ENCODE measurements around the gene BMPR1A.

BMPR1A gene

DNA sequence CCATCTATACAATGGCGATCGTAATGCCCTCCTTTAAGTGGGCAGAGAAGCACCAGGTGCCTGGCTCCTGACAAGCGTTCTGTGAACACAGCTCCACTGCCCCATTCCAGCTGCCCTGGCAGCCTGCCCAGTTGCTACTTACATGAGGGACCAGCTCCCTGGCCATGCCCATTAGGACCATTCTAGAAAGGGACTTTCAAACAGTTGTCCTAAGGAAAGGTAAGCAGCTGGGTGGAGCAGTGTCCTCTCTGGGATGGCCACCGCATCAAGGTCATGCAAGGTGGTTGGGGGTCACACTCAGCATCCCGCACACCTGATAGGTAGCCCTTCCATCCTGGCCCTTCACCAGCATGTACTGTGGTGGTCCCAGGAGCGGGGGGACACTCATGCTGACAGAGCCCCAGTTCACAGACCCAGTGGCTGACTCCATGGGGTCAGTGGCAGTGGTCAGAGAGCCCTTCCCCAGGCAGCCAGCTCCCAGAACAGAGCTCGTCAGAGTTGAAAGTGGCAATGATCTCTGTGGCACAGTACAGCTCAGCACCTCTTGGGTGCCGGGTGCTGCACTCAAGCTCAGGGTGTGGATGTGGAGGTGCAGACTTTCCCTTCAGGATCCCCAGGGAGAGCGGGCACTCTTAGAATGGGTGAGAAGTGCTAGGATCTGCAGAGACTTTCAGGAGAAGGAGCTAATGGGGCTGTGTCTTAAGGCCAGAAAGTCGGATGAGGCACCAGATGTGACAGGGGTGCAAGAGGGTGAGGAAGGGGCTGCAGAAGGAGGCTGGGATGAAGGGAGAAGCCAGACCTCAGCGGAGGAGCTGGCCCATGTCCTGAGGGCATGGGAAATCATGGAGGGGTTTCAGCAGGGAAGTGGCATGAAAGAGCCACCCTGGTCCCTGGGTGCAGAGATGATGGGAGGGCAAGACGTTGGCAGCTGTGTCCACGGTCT lies 190.1 kb downstream of the BMPR1A start:
- TF ChIP-seq CTCF (IDR thresholded peaks at IDR 0.05): no peak

GRCh38 chr10:86950349-86950748 lies 193.9 kb downstream of the BMPR1A start:
- no peak for TF ChIP-seq CTCF (IDR thresholded peaks at IDR 0.05)

DNA sequence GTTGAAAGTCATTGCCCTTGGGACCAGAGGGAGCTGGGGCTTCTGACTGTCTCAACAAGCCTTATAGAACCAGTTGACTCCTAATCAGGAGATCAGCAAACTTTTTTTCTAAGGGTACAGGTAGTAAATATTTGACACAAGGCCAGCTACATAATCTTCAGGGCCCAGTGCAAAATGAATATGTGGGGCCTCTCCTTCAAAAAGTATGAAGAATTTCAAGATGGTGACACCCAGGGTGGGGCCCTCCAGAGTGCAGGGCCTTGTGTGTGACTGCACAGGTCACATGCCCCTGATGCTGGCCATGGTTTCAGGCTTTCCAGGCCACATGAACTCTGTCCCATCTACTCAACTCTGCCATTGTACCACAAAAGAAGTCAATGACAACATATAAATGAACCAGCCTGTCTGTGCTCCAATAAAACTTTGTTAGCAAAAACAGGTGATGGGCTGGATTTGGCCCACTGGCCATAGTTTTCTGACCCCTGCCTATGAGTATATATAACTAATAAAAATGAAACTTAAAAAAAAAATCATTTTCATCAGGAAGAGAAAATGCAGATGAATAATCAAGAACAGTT lies 194.9 kb downstream of the BMPR1A start:
- TF ChIP-seq CTCF (IDR thresholded peaks at IDR 0.05): no peak

DNA sequence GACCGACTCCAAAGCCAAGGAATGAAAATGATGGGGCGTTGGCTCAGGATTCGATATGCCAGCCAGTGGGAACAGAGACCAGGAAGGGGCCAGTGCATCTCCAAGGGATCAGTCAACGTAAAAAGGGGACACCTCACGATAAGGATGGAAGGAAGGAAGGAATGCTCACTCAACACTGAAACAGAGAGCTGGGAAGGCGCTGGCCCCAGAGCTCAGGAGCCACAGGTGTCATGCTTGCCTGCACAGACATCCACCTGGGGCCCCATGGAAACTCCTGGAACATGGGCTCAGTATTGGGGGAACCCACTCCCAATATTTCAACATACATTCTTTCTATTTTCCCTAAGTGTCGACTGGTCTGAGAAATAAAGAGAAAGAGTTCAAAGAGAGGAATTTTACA lies 195.7 kb downstream of the BMPR1A start:
- no peak for TF ChIP-seq CTCF (IDR thresholded peaks at IDR 0.05)

DNA sequence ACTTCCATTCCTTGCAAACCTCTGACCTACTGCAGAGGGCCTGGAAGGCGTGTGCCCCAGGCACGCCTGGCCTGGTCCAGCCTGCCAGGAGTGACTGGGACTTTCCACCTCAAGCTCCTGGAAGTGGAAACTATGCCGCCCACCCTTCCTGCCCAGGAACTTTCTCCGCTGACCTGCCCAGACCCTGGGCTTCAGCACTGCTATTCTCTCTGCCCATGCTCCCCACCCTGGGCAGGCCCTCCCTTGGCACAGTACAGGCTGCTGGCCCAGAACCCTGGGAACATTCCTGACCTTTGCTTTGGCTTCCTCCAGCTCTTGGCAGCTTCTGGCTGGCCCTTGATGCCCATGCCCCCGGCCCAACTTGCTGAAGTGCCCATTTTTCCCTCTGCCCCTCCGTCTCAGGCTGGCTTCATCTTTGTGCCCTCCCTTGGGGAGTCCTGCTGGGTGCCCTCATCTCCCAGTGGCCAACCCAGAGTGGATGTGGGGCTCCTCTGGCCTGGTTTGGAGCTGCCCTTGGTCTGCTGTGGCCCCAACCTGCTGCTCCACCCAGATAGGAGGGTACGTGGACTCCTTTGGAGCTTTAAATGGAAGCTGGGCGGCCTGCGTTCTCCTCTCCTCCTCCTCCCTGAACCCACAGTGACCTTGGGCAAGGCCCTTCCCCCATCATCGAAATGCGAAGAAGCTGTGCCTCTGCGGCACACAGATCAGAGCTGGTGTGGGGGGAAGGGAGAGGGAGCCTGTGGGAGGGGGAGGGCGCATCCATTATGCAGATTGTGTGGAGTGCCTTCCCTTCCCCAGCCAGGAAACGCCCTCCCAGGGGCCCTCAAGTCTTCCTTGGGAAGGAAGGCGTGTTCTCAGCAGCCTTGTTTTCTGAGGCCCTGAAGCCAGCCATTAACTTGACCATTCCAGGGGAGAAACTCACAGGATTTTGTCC lies 197.6 kb downstream of the BMPR1A start:
- no peak for TF ChIP-seq CTCF (IDR thresholded peaks at IDR 0.05)

DNA sequence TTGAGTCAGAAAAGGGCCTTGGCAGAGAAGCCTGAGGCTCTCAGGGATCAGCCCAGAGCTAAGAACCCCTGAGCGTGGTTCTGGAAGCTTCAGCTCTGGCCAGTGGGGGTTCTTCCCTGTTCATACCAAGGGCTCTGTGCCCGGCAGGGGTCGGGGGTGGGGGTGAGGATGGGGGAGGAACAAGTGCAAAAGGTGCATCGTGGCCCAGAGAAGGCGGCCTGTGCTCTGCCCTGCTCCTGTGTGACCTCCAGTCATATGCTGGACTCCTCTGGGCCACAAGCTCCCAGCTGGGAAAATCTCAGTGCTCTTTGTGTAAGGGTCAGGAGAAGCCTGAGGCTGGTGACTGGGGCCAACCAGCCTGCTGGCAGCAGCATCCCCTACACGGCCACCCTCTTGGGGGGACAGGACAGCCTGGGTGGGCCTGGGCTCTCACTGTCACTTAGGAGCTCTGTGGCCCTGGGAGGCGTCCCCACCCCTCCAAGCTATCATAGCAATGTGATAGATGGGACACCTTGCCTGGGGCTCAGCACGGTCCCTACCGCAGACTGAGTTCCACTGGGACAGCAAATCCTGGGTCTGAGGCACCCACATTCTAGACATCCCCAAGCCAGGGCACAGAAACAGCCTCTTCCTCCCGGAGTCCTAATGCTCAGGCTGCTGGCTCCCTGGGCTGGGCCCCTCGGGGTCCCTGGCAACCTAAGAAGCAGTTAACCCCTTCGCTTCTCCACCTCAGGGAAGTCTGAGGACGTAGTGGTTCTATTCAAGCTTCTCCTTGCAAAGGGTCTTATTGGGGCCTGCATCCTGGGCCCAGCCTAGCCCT lies 198.5 kb downstream of the BMPR1A start:
- TF ChIP-seq CTCF (IDR thresholded peaks at IDR 0.05): no peak
